MM.1S (cell line): ENCODE results near the gene GCLC.

Source experiments
- EZH2 ChIP-seq: fragments of 300-600 bp; sonication (generic); optimal IDR thresholded peaks from 2 replicates; pipeline ENCODE3; 2017; ENCODE audit warnings: low read depth, mild to moderate bottlenecking, antibody characterized with exemption, low read length, mixed read lengths
- TF ChIP-seq, protein P1 (sequence below): fragments of 300-600 bp; sonication (generic); IDR thresholded peaks from 2 replicates; pipeline ENCODE4 v1.5.1; 2016; ENCODE audit warnings: antibody characterized with exemption, low read length, mixed read lengths

- TF ChIP-seq, protein P1, sequence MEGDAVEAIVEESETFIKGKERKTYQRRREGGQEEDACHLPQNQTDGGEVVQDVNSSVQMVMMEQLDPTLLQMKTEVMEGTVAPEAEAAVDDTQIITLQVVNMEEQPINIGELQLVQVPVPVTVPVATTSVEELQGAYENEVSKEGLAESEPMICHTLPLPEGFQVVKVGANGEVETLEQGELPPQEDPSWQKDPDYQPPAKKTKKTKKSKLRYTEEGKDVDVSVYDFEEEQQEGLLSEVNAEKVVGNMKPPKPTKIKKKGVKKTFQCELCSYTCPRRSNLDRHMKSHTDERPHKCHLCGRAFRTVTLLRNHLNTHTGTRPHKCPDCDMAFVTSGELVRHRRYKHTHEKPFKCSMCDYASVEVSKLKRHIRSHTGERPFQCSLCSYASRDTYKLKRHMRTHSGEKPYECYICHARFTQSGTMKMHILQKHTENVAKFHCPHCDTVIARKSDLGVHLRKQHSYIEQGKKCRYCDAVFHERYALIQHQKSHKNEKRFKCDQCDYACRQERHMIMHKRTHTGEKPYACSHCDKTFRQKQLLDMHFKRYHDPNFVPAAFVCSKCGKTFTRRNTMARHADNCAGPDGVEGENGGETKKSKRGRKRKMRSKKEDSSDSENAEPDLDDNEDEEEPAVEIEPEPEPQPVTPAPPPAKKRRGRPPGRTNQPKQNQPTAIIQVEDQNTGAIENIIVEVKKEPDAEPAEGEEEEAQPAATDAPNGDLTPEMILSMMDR, result no peak
- TF ChIP-seq EZH2, result no peak
Measured at GRCh38 chr6:53456809-53457208, 88.1 kb downstream of the GCLC start.
